ENCODE measurements around the gene C1QTNF4.
"Not testable (repeated sequence)": the region's sequence is repeated elsewhere in the genome, so short reads cannot be mapped to it uniquely, and the experiment has no call there.

Gene C1QTNF4

DNA sequence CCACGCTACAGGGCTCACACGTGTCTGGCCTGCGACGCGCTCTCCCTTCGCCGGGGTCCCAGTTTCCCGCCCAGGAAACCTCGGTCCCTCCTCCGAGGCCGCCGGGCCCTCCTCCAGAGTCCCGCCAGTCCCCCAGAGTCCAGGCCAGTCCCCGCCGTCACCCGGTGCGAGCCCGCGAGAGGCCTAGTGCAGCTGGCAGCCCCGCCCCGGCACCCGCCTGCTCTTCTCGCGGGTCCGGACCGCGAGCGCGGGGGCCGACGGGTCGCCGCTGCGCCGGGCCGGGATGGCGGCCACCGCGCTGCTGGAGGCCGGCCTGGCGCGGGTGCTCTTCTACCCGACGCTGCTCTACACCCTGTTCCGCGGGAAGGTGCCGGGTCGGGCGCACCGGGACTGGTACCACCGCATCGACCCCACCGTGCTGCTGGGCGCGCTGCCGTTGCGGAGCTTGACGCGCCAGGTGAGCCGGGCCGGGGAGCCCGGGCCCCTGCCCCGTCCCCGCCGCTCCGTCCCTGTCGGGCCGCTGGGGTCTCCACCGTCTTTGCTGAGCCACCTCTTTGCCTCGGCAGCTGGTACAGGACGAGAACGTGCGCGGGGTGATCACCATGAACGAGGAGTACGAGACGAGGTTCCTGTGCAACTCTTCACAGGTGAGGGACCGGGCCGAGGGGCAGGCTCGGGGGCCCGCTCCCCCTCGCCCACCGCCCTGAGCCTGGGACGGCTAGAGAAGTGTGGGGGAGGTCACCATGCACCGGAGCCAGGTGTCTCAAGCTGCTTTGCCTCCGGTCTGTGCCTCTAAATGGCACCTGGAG, 28.7 kb downstream of the C1QTNF4 start, which contains the start of gene PTPMT1:
Gene PTPMT1 (plus strand): TSS at position 260 of the 809 bp plus-strand sequence. CDS start 24 bp downstream, at position 284.
- DNase-seq, result peak; percentile 69

DNA sequence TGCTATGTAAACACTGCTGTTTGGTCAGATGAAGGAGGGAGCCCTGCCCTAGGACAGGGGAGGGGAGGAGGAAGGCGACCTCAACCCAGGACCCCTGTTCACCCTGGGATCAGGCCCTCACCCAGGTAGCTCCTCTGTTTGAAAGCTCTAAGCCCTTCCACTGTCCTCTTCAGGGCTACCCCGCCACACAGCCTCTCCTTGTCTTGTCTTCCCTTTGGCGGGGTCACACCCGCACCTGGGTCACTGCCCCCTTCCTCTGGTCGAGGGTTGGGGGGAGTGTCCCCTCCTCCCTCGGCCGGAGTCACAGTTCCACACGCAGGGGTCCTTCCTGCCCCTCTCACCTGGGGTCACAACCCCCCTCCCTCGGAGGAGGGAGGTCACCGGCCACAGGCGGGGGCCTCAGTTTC, 29.3 kb downstream of the C1QTNF4 start:
- DNase-seq, result no peak

DNA sequence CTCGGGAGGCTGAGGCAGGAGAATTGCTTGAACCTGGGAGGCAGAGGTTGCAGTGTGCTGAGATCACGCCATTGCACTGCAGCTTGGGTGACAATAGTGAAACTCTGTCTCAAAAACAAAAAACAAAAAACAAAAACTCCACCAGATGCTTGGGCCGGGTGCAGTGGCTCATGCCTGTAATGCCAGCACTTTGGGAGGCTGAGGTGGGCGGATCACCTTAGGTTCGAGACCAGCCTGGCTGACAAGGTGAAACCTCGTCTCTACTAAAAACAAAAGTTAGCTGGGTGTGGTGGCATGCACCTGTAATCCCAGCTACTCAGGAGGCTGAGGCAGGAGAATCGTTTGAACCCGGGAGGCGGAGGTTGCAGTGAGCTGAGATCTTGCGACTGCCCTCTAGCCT, 29.8 kb downstream of the C1QTNF4 start:
- DNase-seq, result not testable (repeated sequence)

DNA sequence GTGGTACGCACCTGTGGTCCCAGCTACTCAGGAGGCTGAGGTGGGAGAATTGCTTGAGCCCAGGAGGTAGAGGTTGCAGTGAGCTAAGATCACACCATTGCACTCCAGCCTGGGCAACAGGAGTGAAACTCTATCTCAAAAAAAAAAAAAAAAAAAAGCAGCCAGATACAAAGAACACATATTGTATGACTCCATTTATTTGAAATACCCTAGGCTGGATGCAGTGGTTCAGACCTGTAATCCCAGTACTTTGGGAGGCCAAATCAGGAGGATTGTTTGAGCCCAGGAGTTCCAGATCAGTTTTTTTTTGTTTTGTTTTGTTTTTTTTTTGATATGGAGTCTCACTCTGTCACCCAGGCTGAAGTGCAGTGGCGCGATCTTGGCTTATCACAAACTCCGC, 31.8 kb downstream of the C1QTNF4 start:
- not testable (repeated sequence) for DNase-seq

DNA sequence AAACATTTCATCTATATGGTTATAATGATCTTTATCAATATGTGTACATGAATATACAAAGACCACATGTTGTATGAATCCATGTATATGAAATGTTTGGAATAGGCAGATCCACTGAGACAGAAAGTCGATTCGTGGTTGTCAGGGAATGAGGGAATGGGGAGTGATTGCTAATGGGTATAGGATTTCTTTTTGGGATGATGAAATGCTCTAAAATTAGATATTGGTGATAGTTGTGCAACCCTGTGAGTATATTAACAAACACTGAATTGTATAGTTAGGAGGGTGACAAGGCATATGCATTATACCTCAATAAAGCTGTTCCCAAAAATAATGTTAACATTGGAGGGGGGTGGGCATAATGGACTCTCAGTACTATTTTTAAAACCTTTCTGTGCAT, 33.8 kb downstream of the C1QTNF4 start:
- peak; percentile 51 for DNase-seq

DNA sequence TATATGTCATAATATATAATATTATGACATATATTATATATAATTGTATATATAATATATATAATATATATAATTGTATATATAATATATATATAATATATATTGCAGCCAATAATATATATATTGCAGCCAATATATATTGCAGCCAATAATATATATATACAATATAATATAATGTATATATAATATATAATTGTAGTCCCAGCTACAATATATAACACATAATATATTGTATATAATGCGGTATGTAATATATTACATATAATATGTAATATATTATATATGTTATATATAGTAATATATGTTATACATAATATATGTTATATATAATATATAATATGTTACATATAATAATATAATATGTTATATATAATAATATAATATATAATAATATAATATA, 35.5 kb downstream of the C1QTNF4 start:
- DNase-seq, result no peak

DNA sequence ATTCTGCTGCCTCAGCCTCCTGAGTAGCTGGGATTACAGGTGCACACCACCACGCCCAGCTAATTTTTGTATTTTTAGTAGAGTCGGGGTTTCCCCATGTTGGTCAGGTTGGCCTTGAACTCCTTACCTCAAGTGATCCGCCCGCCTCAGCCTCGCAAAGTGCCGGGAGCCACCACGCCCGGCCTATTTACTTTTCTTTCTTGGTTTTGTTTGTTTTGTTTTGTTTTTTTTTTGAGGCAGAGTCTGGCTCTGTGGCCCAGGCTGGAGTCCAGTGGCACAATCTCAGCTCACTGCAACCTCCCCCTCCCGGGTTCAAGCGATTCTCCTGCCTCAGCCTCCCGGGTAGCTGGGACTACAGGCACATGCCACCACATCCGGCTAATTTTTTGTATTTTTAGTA, 37.2 kb downstream of the C1QTNF4 start:
- not testable (repeated sequence) for DNase-seq

DNA sequence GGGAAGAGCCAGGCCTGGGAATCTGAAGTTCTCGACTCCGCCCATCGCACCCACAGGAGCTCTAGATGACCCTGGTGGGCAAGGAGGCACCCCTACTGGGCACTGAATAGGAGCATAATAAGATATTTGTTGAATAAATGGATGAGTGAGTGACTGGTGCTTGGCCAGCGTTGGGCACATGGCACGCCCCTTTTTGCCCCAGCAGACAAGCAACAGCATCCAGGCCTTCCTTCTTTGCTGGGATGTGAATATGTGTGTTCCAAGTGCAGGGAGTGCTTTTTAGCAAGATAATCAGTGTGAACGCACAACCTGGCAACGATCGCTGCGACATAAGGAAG, 40.8 kb downstream of the C1QTNF4 start:
- DNase-seq, result no peak

DNA sequence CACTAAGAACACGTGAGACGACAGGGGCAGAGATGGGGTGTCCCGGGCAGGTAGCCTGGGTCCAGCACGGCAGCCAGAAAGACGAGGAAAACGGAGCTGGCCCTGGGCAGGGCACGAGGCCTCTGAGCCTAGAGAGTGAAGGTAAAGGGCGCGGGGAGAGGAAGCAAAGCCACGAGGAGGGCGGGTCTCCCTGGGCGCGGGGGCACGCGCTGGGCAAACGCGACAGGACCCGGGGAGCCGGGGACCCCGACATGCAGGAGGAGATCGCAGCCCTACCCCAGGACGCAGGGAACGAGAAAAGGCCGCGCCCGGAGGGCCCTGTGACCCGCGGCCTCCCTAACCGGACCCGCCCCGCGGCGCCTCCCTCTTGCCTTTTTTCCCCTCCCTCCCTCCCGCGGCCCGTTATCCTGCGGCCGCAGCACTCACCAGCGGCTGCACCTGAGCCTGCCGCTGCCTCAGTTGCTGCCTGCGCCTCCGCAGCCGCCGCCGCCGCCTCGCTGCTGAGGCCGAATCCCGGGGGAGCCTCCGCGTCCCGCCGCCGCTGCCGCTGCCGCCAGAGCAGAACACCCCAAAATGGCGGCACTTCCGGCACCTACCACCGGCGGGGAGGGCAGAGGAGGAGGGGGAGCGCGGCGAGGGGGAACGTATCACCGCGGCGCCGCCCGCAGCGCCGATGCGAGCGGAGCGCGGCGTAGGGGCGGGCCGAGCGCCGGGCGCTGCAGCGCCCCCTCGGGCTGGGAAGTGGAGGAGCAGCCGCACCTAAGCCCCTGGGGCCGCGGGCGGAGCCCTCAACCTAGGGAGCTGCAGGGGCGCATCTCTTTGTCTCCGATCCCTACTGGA, 41.4 kb downstream of the C1QTNF4 start, which contains the start of gene CELF1:
Gene CELF1 (minus strand): TSS at position 567 of the 840 bp plus-strand sequence. CDS start 53,609 bp downstream, outside the sequence.
- peak; percentile 88 for DNase-seq

DNA sequence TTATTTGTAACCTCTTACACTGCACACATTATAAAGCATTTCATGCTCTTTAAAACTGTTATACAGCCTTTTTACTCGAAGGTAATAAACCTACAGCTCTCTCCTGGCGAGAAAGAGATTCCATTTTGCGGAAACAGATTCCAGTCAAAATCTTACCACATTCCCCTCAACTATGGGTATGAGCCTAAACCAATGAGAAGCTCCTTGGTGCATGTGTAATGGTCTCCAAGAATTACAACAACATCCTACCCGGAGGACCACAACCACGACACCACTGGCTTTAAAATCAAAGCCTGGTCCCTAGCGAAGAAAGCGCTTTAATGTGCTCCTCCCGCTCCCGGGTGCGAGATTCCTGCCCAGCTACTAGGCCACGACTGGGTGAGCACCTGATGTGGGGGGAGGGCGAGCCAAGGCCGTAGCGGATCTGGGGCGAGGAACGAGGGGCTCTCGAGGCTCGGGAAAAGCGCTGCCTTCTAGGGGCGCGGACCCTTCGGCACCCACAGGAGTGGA, 42.1 kb downstream of the C1QTNF4 start:
- DNase-seq, result peak; percentile 45

DNA sequence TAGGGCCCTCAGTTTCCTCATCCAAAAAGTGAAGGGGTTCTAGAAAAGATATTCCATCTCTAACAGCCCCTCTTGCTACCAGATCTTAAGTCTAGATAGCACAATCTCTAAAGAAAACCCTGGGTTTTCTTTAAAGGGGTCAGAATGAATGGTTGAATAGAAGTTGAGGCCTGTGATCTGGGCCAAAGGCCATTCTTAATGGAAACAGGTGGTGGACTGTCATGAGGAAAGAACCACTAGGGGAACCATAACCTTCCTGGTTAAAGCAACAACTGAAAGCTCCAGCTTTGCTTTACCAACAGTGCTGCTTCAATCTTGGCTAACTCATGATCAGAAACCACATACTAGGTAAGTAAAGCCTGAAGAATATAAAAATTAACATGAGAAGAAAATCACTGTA, 43.1 kb downstream of the C1QTNF4 start:
- no peak for DNase-seq

DNA sequence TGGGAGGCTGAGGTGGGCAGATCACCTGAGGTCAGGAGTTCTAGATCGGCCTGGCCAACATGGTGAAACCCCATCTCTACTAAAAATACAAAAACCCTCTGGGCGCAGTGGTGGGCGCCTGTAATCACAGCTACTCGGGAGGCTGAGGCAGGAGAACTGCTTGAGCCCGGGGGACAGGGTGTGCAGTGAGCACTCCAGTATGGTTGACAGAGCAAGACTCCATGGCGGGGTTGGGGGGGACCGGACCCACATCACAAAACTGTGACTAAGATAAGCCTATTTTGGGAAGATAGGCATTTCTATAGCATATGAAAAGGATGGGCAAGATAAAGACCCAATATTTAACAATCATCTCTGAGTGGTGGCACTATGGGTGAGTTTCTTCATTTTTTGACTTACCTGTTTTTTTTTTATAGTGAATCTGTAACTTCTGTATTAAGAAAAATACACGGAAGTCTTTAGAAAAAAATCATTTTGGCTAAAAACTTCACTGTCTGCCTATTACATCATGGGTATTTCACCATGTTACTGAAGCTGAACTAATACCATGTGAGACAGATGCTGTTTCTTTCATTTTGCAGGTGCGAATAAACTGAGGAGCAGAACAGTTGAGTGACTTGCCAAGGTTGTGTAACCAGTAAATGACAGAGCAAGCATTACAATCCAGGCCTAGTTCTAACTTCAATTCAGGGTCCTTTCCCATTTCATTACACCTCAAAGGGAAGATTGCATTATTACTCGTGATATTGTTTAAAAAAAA, 43.7 kb downstream of the C1QTNF4 start:
- DNase-seq, result no peak

DNA sequence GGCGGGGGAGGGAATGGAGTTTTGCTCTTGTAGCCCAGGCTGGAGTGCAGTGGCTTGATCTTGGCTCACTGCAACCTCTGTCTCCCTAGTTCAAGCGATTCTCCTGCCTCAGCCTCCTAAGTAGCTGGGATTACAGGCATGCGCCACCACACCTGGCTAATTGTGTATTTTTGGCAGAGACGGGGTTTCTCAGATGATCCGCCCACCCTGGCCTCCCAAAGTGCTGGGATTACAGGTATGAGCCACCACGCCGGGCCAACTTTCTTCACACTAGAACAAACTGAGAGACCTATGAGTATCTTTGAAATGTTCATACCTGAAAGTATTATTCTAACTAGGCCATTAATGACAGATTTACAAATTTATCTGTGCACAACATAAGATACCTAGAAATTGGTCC, 47.9 kb downstream of the C1QTNF4 start:
- not testable (repeated sequence) for DNase-seq

DNA sequence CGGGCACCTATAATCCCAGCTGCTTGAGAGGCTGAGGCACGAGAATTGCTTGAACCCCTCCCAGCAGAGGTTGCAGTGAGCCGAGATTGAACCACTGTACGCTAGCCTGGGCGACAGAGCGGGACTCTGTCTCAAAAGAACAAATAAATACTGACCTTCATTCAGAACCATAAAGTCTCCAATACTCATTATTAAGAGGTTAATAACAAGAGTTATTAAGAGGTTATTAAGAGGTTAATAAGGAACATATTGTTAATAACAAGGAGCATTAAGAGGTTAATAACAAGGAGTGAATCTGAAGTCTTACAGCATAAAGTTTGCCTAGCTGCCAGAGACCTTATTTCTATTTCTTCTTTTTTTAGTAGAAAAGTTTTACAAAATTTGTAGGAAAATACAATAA, 48.9 kb downstream of the C1QTNF4 start:
- DNase-seq, result no peak

DNA sequence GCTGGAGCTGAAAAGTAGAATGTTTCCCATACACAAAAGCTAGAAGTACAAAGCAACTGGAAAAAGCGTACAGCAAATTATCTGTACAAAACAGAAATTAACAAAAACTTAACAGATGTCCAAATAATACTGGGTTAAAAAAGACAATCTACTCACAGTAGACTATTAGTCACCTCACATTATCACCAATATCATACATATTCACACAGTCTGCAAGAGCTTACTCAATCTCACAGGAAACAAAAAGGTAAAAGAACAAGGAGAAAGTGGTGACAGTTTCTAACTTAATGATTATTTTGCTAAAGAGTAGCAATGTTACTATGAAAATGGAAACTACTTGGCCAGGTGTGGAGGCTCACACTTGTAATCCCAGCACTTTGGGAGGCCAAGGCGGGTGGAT, 53.1 kb downstream of the C1QTNF4 start:
- DNase-seq, result no peak

DNA sequence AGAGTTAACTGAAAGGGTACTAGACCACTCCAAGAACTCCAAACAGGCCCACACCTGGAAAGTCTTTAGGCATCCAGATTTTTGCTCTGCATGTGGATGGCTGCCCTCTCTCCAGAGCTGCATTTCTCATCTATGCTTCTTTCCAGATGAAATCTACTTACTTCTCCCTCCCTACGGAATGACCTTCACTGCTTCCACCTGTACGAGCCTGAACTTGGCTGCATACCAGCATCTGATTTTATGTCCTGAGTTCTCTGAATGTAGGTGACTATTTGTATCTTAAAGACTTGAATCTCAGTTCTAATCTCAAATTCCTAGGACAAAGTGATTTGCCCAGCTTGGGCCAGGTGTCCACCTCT, 54.6 kb downstream of the C1QTNF4 start:
- no peak for DNase-seq
